ENCODE results near the gene RBM23.

RBM23 gene

DNA sequence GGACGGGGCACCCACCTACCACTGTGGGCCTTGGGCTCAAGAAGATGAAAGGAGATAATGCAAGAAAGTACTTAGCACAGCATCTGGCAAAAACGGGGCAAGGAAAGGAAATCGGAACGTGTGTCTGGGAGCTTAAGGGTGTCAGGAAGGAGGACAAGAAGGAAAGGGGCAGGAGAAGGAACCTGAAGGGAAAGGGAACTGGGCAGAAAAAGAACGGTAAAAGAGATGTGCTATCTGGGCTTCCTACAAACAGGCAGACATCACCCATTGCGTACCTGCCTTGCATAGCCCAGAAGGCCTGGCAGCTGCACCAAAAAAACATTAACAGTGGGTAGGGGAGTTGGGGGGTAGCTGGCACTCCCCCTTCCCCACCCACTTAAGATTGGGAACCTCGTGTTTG, 36.9 kb downstream of the RBM23 start:
- no peak for DNase-seq (ENCODE audit: low read depth, low spot score)
- Histone ChIP-seq H3K36me3 (ENCODE audit: insufficient read depth, insufficient read length, low read length) (peaks cover 7% of the 10 kb centered on the region), H3K9ac (ENCODE audit: insufficient read length, low read depth) (peak overlapping the region; percentile 56), H3K4me1 (ENCODE audit: insufficient read depth, insufficient read length) (peaks cover 28% of the 10 kb centered on the region), H3K4me3 (ENCODE audit: insufficient read length, low read depth) (no peak overlapping the region), H3K27me3 (ENCODE audit: insufficient read depth, insufficient read length) (peaks cover 22% of the 10 kb centered on the region), H3K9me3 (ENCODE audit: insufficient read depth, low read length) (no peaks in the 10 kb centered on the region)
- TF ChIP-seq YY1 (IDR thresholded peaks at IDR 0.05; ENCODE audit: insufficient read depth, insufficient read length) (no peak), ZNF274 (IDR thresholded peaks at IDR 0.05; ENCODE audit: low read depth, low read length) (no peak), SUZ12 (IDR thresholded peaks at IDR 0.05; ENCODE audit: extremely low read depth, insufficient read depth, insufficient read length) (no peak)

DNA sequence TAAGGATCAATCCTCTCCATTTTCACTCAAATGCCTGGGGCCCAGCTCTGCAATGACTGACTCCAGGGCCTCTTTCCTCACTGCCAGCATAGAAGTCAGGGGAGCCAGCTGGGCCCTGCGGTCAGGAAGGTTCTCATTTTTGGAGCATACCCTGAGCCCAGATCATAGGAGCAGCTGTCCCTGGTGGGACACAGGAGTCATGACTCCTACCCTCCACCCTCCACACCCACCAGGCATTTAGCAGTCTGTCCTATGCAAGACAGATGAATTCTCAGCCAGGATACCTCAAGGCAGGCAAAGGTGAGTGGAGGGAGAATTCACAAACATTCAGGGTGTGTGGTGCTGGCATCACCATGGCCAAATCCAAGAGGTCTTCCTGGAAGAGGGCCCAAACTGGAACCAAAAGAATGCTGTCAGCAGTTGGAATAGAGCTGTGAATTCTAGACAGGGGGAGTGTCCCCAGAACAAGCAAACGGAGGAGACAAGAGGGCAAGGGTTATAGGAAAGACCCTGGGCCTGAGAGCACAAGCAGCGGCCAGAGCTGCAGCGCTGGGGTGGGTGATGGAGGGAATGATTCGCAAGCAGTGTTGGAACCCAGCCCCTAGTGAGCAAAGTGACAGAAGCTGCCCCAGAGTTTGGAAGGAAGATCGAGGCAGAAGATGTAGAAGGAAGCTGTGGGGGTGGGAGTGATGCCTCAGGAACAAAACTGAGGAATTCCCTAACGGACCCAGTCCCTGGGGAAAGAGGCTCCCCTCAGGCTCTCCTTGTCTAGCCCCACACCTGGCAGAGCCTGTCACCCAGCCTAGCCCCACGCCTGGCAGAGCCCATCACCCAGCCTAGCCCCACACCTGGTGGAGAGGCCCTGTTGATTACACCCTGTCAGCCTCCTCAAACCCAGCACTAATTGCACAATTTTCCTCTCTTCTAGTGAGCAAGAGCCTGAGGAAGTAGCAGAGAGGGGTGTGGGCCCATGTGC, 40.4 kb downstream of the RBM23 start:
- H3K36me3 ChIP-seq (ENCODE audit: insufficient read depth, insufficient read length, low read length): peaks cover 30% of the 10 kb centered on the region
- no peaks in the 10 kb centered on the region for H3K9me3 ChIP-seq (ENCODE audit: insufficient read depth, low read length)
- TF ChIP-seq SUZ12 (IDR thresholded peaks at IDR 0.05; ENCODE audit: extremely low read depth, insufficient read depth, insufficient read length) (no peak), ZNF274 (IDR thresholded peaks at IDR 0.05; ENCODE audit: low read depth, low read length) (no peak), YY1 (IDR thresholded peaks at IDR 0.05; ENCODE audit: insufficient read depth, insufficient read length) (no peak)
- no peak overlapping the region for H3K4me3 ChIP-seq (ENCODE audit: insufficient read length, low read depth)
- DNase-seq (ENCODE audit: low read depth, low spot score): no peak
- H3K4me1 ChIP-seq (ENCODE audit: insufficient read depth, insufficient read length): peaks cover 11% of the 10 kb centered on the region
- H3K9ac ChIP-seq (ENCODE audit: insufficient read length, low read depth): no peak overlapping the region
- no peaks in the 10 kb centered on the region for H3K27me3 ChIP-seq (ENCODE audit: insufficient read depth, insufficient read length)

DNA sequence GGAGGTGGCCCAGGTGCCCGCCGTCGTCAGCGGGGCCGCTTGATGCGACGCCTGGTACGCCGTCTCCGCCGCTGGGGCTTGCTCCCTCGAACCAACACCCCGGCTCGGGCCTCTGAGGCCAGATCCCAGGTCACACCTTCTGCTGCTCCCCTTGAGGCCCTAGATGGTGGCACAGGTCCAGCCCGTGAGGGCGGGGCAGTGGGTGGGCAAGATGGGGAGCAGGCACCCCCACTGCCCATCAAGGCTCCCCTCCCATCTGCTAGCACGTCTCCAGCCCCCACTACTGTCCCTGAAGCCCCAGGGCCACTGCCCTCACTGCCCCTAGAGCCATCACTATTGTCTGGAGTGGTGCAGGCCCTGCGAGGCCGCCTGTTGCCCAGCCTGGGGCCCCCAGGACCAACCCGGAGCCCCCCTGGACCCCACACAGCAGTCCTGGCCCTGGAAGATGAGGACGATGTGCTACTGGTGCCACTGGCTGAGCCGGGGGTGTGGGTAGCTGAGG, 41.9 kb downstream of the RBM23 start:
- DNase-seq (ENCODE audit: low read depth, low spot score): no peak
- H3K36me3 ChIP-seq (ENCODE audit: insufficient read depth, insufficient read length, low read length): peaks cover 30% of the 10 kb centered on the region
- TF ChIP-seq ZNF274 (IDR thresholded peaks at IDR 0.05; ENCODE audit: low read depth, low read length) (no peak), SUZ12 (IDR thresholded peaks at IDR 0.05; ENCODE audit: extremely low read depth, insufficient read depth, insufficient read length) (no peak), YY1 (IDR thresholded peaks at IDR 0.05; ENCODE audit: insufficient read depth, insufficient read length) (no peak)
- peaks cover under 1% of the 10 kb centered on the region for H3K4me1 ChIP-seq (ENCODE audit: insufficient read depth, insufficient read length)
- no peaks in the 10 kb centered on the region for H3K9me3 ChIP-seq (ENCODE audit: insufficient read depth, low read length)
- no peak overlapping the region for H3K9ac ChIP-seq (ENCODE audit: insufficient read length, low read depth)
- H3K4me3 ChIP-seq (ENCODE audit: insufficient read length, low read depth): no peak overlapping the region
- H3K27me3 ChIP-seq (ENCODE audit: insufficient read depth, insufficient read length): no peaks in the 10 kb centered on the region

DNA sequence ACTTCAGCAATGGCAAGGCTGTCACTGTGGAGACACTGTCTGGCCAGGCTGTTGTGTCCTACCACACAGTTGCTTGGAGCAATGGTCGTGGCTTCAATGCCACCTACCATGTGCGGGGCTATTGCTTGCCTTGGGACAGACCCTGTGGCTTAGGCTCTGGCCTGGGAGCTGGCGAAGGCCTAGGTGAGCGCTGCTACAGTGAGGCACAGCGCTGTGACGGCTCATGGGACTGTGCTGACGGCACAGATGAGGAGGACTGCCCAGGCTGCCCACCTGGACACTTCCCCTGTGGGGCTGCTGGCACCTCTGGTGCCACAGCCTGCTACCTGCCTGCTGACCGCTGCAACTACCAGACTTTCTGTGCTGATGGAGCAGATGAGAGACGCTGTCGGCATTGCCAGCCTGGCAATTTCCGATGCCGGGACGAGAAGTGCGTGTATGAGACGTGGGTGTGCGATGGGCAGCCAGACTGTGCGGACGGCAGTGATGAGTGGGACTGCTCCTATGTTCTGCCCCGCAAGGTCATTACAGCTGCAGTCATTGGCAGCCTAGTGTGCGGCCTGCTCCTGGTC, 43.1 kb downstream of the RBM23 start:
- Histone ChIP-seq H3K27me3 (ENCODE audit: insufficient read depth, insufficient read length) (no peaks in the 10 kb centered on the region), H3K4me1 (ENCODE audit: insufficient read depth, insufficient read length) (no peaks in the 10 kb centered on the region), H3K9ac (ENCODE audit: insufficient read length, low read depth) (no peak overlapping the region), H3K36me3 (ENCODE audit: insufficient read depth, insufficient read length, low read length) (peaks cover 30% of the 10 kb centered on the region), H3K4me3 (ENCODE audit: insufficient read length, low read depth) (no peak overlapping the region), H3K9me3 (ENCODE audit: insufficient read depth, low read length) (no peaks in the 10 kb centered on the region)
- DNase-seq (ENCODE audit: low read depth, low spot score): no peak
- TF ChIP-seq ZNF274 (IDR thresholded peaks at IDR 0.05; ENCODE audit: low read depth, low read length) (no peak), YY1 (IDR thresholded peaks at IDR 0.05; ENCODE audit: insufficient read depth, insufficient read length) (no peak), SUZ12 (IDR thresholded peaks at IDR 0.05; ENCODE audit: extremely low read depth, insufficient read depth, insufficient read length) (no peak)

DNA sequence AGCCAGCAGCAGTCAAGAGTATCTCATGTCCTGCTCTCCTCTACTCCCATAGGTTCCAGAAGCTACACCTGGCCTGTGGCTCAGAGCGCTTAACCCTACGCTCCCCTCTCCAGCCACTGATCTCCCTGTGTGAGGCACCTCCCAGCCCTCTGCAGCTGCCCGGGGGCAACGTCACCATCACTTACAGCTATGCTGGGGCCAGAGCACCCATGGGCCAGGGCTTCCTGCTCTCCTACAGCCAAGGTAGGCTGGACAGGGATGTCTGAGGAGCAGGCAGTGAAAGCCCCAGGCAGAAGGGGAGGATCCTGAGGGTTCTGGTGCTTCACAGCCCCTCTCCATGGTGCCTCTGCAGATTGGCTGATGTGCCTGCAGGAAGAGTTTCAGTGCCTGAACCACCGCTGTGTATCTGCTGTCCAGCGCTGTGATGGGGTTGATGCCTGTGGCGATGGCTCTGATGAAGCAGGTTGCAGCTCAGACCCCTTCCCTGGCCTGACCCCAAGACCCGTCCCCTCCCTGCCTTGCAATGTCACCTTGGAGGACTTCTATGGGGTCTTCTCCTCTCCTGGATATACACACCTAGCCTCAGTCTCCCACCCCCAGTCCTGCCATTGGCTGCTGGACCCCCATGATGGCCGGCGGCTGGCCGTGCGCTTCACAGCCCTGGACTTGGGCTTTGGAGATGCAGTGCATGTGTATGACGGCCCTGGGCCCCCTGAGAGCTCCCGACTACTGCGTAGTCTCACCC, 43.8 kb downstream of the RBM23 start:
- peaks cover 30% of the 10 kb centered on the region for H3K36me3 ChIP-seq (ENCODE audit: insufficient read depth, insufficient read length, low read length)
- no peak overlapping the region for H3K4me3 ChIP-seq (ENCODE audit: insufficient read length, low read depth)
- H3K9ac ChIP-seq (ENCODE audit: insufficient read length, low read depth): no peak overlapping the region
- H3K4me1 ChIP-seq (ENCODE audit: insufficient read depth, insufficient read length): no peaks in the 10 kb centered on the region
- no peaks in the 10 kb centered on the region for H3K9me3 ChIP-seq (ENCODE audit: insufficient read depth, low read length)
- DNase-seq (ENCODE audit: low read depth, low spot score): no peak
- H3K27me3 ChIP-seq (ENCODE audit: insufficient read depth, insufficient read length): no peaks in the 10 kb centered on the region
- TF ChIP-seq SUZ12 (IDR thresholded peaks at IDR 0.05; ENCODE audit: extremely low read depth, insufficient read depth, insufficient read length) (no peak), YY1 (IDR thresholded peaks at IDR 0.05; ENCODE audit: insufficient read depth, insufficient read length) (no peak), ZNF274 (IDR thresholded peaks at IDR 0.05; ENCODE audit: low read depth, low read length) (no peak)

DNA sequence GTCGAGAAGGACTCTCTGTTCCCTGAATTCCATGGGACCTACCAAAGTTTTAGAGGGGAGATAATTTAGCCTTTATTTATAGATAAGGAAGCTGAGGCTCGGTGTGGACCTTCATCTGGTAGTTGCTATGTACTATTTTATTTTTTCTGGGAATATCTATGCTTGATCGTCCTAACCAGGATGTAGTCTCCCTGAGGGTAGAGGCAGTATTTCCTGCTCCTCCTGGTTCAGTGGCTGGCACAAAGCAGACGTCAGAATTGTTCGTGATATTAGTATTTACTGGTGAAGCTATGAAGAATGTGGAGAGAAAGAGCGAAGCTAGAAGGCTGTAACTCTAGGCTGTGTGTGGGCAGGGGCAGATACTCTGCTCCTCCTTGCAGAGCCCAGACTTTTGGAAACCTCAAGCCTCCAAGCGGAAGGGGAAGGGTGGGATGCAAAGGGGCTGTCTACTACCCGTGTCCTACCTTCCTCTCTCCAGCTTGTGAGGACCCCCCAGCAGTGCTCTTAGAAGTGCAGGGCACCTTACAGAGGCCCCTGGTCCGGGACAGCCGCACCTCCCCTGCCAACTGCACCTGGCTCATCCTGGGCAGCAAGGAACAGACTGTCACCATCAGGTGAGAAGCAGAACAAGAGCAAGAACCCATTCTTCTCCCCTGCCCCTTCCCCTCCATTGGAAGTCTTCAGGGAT, 46.0 kb downstream of the RBM23 start:
- Histone ChIP-seq H3K4me1 (ENCODE audit: insufficient read depth, insufficient read length) (no peaks in the 10 kb centered on the region), H3K27me3 (ENCODE audit: insufficient read depth, insufficient read length) (no peaks in the 10 kb centered on the region), H3K9ac (ENCODE audit: insufficient read length, low read depth) (peak overlapping the region; percentile 5), H3K36me3 (ENCODE audit: insufficient read depth, insufficient read length, low read length) (peaks cover 28% of the 10 kb centered on the region), H3K9me3 (ENCODE audit: insufficient read depth, low read length) (no peaks in the 10 kb centered on the region), H3K4me3 (ENCODE audit: insufficient read length, low read depth) (peak overlapping the region; percentile 76)
- no peak for DNase-seq (ENCODE audit: low read depth, low spot score)
- no peak for TF ChIP-seq YY1 (IDR thresholded peaks at IDR 0.05; ENCODE audit: insufficient read depth, insufficient read length)
- TF ChIP-seq ZNF274 (IDR thresholded peaks at IDR 0.05; ENCODE audit: low read depth, low read length): no peak
- no peak for TF ChIP-seq SUZ12 (IDR thresholded peaks at IDR 0.05; ENCODE audit: extremely low read depth, insufficient read depth, insufficient read length)

Data from NT2/D1 (cell line).